Body of pancreas (tissue), 4 donors: Measurements from ENCODE around the gene NLRP1.

Source experiments
- CTCF ChIP-seq, 7 experiments: fragments of 450-650 bp in 4 of 7; fragments of 200-600 bp in 3 of 7; sonication (generic) in 3 of 7; IDR thresholded peaks; one replicate each; pipeline ENCODE4 v1.5.1; 2016 to 2019; ENCODE audit warnings: antibody characterized with exemption in 7 of 7
- POLR2A ChIP-seq, 3 donors: fragments of 450-650 bp; IDR thresholded peaks; one replicate each; pipeline ENCODE4 v1.6.1; 2016; ENCODE audit warnings: antibody characterized with exemption in 3 of 3, mild to moderate bottlenecking in 2 of 3

GRCh38 chr17:5466295-5466694 lies 118.0 kb downstream of the NLRP1 start:
- TF ChIP-seq CTCF (IDR thresholded peaks at IDR 0.05) (no peak), POLR2A (IDR thresholded peaks at IDR 0.05) (no peak)
